22Rv1 (cell line): ENCODE results near the gene ATP8B1.

ENCODE experiments used
- ZFX ChIP-seq: fragments of 450-650 bp; IDR thresholded peaks from 2 replicates; pipeline ENCODE4 v1.6.1; 2017; ENCODE audit warnings: antibody characterized with exemption, borderline replicate concordance
- TF ChIP-seq, protein P1 (sequence below): fragments of 450-650 bp; IDR thresholded peaks from 2 replicates; pipeline ENCODE4 v1.5.1; 2017; ENCODE audit warnings: mild to moderate bottlenecking

DNA sequence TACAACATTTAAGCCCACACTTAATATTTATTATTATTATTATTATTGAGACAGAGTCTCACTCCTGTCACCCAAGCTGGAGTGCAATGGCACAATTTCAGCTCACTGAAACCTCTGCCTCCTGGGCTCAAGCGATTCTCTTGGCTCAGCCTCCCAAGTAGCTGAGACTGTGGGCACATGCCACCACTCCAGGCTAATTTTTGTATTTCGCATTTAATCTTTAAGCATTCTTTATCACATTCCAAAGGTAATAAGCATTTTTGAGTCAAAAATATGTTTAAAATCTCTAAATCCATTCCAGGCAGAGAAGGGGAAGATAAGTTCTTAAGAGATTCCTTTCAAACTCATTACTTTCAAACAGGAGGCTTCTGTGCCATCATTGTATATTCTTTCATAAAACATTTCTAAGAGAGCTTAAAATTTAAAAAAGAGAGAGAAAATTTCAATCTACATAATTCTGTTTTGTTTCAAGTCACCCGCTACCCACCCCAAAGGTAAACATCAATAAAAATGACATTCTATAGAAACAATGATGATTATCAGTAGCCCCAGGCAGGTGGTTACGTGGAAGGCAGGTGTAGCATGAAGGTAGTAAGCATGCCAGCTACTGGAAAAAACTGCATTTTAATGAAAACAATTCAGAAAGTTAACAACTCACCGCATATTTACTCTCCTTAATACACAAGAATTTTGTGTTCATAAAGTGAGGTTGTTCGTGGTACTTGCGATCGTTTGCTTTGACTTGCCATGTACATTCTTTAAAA, 97.1 kb downstream of the ATP8B1 start:
- TF ChIP-seq, protein P1, sequence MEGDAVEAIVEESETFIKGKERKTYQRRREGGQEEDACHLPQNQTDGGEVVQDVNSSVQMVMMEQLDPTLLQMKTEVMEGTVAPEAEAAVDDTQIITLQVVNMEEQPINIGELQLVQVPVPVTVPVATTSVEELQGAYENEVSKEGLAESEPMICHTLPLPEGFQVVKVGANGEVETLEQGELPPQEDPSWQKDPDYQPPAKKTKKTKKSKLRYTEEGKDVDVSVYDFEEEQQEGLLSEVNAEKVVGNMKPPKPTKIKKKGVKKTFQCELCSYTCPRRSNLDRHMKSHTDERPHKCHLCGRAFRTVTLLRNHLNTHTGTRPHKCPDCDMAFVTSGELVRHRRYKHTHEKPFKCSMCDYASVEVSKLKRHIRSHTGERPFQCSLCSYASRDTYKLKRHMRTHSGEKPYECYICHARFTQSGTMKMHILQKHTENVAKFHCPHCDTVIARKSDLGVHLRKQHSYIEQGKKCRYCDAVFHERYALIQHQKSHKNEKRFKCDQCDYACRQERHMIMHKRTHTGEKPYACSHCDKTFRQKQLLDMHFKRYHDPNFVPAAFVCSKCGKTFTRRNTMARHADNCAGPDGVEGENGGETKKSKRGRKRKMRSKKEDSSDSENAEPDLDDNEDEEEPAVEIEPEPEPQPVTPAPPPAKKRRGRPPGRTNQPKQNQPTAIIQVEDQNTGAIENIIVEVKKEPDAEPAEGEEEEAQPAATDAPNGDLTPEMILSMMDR: no peak
- TF ChIP-seq ZFX: no peak
